ENCODE data around the gene CLSTN3.

DNA sequence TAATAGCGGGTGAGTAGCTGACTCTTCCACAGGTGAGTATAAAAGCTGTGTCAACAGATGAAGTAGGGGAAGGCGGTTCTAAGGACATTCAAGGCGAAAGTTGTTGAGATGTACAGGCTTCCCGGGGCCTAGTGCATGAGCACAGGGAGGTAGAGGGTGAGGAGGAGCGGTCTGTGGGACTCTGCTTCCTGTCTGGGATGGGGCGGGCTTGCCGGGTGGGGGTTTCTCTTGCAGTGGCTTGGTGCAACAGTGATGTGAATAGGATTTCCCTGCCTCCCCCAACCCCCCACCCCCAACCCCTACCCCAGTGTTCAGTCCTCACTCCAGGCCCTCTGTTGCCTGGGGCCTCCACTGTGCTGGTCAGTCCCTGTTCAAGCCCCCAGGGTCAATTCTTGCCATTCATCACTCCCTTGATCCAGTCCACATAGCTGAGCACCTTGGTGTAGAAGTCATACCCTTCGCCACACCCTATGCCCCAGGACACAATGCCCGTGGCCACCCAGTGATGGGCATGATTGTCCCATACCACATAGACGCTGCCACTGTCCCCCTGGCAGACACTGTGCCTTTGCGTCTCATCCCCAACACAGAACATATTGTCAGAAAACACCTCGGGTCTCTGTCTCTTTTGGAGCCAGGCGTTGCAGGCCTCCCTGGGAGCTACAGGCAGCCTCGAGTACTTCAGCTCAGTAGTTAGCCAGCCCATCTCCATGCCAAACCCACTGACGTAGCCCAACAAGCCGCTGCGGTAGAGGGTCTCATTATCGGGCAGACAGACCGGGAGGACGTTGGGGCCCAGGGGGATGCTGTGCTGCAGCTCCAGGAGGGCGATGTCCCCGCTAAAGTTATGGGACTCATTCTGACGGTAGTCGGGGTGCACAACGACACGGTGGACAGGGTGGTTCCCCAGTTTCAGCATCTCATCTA is 33.9 kb upstream of the CLSTN3 start:
- TF ChIP-seq, protein P1, sequence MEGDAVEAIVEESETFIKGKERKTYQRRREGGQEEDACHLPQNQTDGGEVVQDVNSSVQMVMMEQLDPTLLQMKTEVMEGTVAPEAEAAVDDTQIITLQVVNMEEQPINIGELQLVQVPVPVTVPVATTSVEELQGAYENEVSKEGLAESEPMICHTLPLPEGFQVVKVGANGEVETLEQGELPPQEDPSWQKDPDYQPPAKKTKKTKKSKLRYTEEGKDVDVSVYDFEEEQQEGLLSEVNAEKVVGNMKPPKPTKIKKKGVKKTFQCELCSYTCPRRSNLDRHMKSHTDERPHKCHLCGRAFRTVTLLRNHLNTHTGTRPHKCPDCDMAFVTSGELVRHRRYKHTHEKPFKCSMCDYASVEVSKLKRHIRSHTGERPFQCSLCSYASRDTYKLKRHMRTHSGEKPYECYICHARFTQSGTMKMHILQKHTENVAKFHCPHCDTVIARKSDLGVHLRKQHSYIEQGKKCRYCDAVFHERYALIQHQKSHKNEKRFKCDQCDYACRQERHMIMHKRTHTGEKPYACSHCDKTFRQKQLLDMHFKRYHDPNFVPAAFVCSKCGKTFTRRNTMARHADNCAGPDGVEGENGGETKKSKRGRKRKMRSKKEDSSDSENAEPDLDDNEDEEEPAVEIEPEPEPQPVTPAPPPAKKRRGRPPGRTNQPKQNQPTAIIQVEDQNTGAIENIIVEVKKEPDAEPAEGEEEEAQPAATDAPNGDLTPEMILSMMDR (IDR thresholded peaks at IDR 0.05), result no peak
- TF ChIP-seq POLR2A (IDR thresholded peaks at IDR 0.05) (no peak), EP300 (IDR thresholded peaks at IDR 0.05) (no peak)
